Activated CD4-positive, CD25-positive, alpha-beta regulatory T cell treated with anti-CD3 and anti-CD28 coated beads, Interleukin-2, amount 50 U/mL, for 72 hours (primary cell): ENCODE data around the gene MYCT1.

Experiments
- DNase-seq: peaks from one replicate; pipeline ENCODE4 v3.0.0; 2021

The MYCT1 gene

DNA sequence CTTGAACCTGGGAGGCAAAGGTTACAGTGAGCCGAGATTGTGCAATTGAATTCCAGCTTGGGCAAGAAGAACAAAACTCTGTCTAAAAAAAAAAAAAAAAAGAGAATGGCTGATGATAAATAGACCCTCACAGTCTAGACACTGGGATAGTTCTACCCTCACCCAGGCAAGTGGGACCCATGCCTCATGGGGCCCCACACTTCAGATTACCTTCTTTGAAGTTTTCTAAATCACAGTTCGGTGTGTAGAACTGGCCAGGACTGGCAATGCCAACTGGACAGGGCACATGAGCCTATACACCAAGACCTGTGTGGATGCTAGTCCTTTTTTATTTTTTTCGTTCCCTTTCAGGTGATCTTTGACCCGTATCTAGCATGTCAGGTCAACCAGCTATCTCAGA lies 28.6 kb downstream of the MYCT1 start:
- DNase-seq = no peak

DNA sequence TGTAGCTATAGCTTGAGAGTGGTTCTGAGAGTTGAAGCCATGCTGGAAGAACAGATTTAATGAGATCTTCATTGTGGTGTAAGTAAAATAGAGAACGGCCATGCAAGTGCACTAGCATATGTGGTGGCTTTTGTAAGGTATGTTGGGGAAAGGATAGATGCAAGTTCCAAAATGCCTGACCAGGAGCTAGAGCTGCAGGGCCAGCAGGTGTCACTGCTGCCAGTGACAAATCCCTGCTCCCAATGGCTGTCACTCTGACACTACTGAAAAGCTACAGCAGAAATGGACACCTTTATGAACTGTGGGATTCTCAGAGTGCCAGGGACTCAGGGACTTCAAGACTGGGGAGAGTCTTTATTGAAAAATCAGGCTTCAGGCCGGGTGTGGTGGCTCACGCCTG lies 29.8 kb downstream of the MYCT1 start:
- DNase-seq = no peak

DNA sequence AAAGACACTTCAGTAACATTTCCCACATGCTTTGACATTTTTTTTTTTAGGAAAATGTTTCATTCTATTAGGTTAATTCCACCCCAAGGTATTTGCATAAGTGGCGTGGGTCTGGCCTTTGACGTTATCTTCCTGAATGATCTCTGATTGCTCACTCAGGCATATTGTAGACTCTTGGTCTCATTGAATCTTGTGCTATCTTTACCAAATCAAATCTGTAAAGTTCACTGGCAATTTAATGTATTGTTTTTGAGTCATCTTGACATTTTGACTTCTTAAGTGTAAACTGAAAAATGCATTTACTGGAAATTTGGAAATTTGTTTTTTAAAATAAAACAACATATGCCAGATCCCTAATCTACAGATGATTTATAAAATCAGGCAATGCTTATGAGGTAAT lies 36.9 kb downstream of the MYCT1 start:
- DNase-seq = no peak

DNA sequence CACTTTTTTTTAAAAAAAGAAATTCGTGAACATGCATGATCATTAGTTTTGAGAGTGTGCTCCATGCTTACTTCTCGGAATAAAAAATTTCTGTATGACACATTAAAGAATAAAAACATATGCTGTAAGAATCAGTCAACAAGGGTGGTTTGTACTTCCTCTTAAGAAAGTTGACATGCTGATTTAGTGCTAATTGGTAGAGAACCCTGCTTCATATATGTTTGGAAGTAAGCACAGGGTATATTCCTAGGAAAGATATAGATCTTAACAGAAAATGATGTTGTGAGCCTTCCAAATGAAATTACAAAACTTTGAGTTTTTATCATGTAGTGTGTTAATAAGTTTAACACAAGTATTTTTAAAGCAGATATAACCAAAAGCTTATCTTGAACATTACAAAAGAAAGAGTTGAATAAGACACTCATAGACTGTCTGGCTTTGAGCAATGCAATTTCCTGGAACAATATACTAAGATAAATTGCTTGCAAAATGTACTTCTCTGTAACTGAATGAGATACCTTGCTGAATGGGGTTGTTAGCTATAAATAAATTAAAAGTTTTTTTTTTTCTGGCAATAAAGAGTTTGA lies 39.1 kb downstream of the MYCT1 start:
- DNase-seq = no peak

DNA sequence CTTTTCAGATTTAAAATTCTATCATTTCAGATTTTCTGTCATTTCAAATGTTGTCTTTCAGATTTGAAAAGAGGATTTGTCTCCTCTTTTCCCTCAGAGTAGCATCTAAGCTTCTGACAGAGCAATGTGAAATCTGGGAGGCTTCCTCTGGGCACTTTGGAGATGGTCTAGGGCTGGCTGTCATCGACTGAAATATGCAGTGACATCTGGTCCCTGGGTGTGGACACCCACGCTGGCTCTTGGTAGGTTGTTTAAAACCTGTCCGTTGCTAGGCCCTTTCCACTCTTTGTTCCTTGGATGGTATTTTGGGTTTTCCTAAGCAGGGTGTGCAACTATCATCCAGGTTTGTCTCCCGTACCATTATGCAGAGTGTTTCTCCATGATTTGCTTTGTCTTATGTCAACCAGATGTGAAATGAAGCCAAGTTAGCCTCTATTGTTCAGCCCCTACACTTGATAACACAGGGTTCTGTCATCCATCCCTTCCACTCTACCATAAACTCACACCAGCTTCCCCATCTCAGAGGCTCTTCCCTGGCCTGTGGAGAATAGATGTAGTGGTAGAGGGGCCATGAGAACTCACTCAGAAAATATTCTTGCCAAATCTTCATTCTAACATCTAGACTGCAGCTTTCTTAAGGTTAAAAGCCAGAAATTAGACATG lies 47.9 kb downstream of the MYCT1 start:
- DNase-seq = no peak

DNA sequence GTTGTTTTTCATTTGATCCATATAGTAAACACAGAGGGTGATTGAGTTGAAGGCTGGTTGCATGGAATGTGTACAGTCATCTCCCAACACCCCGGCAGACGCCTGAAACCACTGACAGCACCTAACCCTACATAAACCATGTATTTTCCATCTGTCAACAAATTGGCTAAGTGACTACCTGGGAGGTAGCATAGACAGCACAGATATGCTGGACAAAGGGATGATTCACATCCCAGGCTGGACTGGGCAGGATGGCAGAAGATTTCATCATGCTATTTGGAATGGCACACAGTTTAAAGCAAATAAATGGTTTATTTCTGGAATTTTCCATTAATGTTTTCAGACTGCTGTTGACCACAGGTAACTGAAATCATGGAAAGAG lies 48.5 kb downstream of the MYCT1 start:
- no peak for DNase-seq

DNA sequence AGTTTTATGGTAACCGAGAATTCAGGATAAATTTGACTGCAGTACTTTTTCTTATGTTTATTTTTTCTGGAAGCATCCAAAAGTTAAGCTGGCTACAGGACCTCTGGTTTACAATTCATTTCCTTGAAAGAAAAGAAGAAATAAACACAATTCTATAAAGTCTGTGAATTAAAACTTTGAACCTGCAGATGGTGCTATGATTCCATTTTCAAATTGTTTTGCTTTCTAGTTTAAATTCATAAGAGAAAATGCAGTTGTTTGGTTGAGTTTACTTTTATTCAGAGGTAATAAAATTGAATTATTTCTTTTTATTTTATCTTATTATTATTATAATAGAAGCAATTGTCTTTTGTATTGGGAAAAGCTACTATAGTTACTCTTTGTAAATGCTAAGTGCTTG lies 51.1 kb downstream of the MYCT1 start:
- DNase-seq = no peak

DNA sequence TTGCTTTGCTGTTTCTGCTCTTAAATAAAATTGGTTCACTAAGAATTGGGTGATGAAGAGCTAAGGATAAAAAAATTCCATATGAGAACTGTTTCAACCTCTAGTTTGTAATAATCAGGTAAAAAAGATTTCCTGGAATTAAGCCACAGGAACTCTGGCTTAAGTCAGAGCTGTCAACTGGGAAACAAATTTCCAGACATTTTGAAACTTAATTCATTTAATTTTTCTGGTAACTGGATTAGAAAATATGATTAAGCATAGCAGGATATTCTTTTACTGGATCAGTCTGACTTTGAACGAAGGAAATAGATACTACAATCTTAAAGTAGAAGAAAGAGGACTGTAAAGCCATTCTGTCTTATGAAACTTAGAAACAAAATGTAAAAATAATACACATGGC lies 51.6 kb downstream of the MYCT1 start:
- no peak for DNase-seq

DNA sequence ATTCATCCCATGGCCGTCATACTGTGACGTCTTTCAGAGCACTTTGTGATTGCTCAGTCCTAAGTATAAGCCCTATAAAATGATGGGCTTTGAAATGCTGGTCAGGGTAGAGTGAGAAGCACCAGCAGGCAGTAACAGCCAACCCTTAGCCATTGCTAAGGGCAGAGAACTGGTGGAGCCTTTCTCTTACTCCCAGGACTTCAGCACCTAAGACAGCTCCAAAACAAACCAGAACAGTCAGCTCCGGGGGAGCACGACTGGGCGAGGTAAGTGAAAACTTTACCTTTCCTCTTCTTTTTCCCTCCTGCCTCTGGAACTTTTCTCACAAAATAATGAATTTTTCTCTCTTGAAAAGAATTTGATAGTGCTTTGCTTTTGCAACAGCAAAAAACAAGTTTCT lies 53.0 kb downstream of the MYCT1 start, which contains the start of gene VIP:
VIP (plus strand) TSS at position 104 of the 400 bp plus-strand sequence. CDS start 1,381 bp downstream, outside the sequence.
- DNase-seq = no peak

DNA sequence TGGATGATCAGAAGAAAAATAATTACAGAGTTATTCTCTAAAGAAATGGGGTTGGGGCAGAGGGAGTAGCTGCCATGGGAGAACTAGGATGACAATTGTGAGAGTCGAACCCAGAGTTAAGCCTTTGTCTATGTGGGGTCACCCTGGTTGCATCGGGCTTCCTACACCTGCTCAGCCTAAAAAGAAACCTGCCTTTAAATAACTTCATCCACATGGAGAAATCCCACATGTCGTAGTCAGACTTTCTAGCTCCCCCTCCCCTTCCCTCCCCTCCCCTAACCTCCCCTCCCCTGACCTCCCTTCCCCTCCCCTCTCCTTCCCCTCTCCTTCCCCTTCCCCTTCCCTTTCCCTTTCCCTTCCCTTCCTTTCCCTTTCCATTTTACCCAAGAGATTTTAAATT lies 67.6 kb downstream of the MYCT1 start:
- DNase-seq = no peak

DNA sequence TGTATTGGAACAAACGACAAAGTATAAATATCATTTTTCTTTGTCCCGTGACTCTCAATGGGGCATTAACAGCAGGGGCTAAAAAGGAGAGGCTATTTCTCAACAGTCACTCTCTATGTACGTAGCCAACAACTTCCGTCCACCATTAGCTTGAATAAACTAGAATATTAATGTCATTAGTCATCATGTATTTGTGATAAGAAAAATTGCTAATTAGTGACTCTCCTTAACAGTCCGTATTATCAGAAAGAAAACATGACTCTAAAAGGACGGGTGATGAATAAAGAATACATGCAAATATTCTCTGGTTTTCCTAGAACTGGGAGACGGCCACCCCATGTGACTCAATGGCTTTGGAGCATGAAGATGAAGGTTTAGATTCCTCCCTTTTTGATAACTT lies 71.5 kb downstream of the MYCT1 start:
- DNase-seq = no peak

DNA sequence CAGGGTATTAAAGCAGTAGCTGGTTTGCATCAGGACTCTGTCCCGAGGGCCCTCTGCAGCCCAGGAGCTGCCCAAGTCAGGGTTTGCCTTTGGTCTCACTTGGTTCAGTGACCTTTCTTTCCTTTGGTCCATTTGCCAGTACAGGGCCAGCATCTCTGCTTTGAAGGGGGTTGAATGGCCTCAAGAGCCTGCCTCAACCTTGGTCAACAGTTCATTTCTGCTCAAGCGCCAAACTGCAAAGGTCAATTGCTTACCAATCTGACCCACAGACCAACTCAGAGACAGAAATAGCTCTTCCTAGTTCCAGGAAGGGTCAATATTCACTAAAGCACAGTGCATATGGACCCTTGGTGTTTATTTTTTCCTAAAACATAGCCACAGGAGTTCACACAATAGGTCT lies 72.3 kb downstream of the MYCT1 start:
- no peak for DNase-seq

DNA sequence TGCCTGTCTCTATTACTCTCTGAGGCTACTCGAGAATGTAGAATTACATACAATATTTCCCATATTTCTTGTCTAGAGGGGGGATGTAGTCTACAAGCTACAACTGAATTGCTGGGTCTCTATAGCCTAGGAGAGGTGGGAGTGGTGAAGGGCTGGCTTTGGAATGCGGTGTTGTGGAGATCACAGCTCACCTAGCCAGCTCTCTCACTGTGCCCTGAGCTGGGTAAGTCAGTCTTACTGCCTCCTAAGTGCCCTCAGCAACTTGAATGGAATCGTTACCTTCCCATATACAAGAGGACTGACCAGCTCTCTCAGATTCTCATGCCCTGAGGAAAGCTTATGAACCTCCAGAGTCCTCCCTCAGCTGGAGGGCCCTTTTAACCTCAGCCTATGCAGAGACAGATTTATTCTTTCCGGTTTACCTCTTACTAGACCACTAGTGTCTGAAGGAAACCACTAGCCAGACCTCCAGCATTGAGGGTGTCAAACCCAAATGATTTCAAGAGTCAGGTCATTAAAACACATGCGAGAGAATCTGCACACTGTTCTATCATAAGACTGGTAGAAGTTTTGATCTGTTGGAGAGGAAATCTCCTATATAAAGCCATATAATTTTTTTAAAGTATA lies 73.5 kb downstream of the MYCT1 start:
- DNase-seq = no peak
